Fibroblast of lung (primary cell): Measurements from ENCODE around the gene CENPP.

Experiments used
- EZH2 ChIP-seq: IDR thresholded peaks from 2 replicates; pipeline ENCODE4 v1.5.1; 2012; ENCODE audit warnings: low read length, control low read depth, mild to moderate bottlenecking; ENCODE audit errors: missing control alignments
- TF ChIP-seq, protein P1 (sequence below), 2 donors: IDR thresholded peaks in 1 of 2; conservative IDR thresholded peaks in 1 of 2; 1 replicate in 1 of 2; 2 replicates in 1 of 2; pipeline ENCODE4 v1.5.1; 2011 to 2012; ENCODE audit warnings: low read length in 2 of 2, control low read depth in 1 of 2, inconsistent platforms in 1 of 2, low read depth in 1 of 2, mild to moderate bottlenecking in 1 of 2

DNA sequence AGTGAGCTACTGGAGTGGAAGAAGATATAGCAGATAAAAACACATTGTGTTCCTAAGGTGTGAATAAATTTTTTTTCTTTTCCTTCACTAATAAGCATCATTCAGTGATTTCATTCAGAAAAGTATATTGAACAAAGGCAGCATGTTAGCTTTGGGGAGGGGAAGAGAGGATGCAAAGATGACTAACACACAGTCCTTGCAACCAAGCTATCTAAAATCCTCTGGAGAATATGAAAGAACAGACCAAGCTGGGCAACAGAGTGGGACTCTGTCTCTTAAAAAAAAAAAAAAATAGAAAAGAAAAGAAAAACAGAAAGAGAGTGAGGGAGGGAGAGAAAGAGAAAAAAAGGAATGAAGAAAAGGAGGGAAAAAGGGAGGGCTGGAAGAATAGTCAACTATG is 120.8 kb downstream of the CENPP start:
- TF ChIP-seq, protein P1, sequence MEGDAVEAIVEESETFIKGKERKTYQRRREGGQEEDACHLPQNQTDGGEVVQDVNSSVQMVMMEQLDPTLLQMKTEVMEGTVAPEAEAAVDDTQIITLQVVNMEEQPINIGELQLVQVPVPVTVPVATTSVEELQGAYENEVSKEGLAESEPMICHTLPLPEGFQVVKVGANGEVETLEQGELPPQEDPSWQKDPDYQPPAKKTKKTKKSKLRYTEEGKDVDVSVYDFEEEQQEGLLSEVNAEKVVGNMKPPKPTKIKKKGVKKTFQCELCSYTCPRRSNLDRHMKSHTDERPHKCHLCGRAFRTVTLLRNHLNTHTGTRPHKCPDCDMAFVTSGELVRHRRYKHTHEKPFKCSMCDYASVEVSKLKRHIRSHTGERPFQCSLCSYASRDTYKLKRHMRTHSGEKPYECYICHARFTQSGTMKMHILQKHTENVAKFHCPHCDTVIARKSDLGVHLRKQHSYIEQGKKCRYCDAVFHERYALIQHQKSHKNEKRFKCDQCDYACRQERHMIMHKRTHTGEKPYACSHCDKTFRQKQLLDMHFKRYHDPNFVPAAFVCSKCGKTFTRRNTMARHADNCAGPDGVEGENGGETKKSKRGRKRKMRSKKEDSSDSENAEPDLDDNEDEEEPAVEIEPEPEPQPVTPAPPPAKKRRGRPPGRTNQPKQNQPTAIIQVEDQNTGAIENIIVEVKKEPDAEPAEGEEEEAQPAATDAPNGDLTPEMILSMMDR (conservative IDR thresholded peaks at IDR 0.05 in 1 of 2, IDR thresholded peaks at IDR 0.05 in 1 of 2; ENCODE audit: low read depth in 1 of 2, low read length in 2 of 2) = no peak
- TF ChIP-seq EZH2 = no peak
